Spleen (tissue), 7 donors: ENCODE data around the gene FAM83F.

Source experiments
- CTCF ChIP-seq, 11 experiments: fragments of 200-600 bp in 7 of 11; fragments of 450-650 bp in 4 of 11; sonication (generic) in 4 of 11; IDR thresholded peaks in 8 of 11; conservative IDR thresholded peaks in 3 of 11; 1 replicate in 7 of 11; 2 replicates in 4 of 11; pipeline versions ENCODE4 v1.4.0 to v1.8.0; 2016 to 2021; ENCODE audit warnings: antibody characterized with exemption in 11 of 11, inconsistent platforms in 4 of 11, mild to moderate bottlenecking in 1 of 11
- POLR2A ChIP-seq, 3 donors: fragments of 450-650 bp; IDR thresholded peaks; one replicate each; pipeline ENCODE4 v1.5.1; 2017; ENCODE audit warnings: antibody characterized with exemption in 3 of 3, mild to moderate bottlenecking in 1 of 3
- POLR2AphosphoS5 ChIP-seq, 3 donors: sonication (generic); formaldehyde crosslinking; IDR thresholded peaks; one replicate each; pipeline ENCODE4 v1.5.1; 2017; ENCODE audit warnings: antibody characterized with exemption in 3 of 3
- donor health status: DM: no; HTN: no; CAD: no; lungs with moderate emphysema.
- donor health status: DM: no; HTN: no; CAD: no.
- donor health status: DM: no; HTN: no; CAD: no.

GRCh38 chr22:40070701-40071100, 75.9 kb downstream of the FAM83F start:
- TF ChIP-seq CTCF (IDR thresholded peaks at IDR 0.05 in 8 of 11, conservative IDR thresholded peaks at IDR 0.05 in 3 of 11) (no peak), POLR2AphosphoS5 (IDR thresholded peaks at IDR 0.05) (no peak), POLR2A (IDR thresholded peaks at IDR 0.05) (no peak)
